Tibial nerve (tissue), 4 donors: Measurements from ENCODE around the gene ARFGEF3.

Experiments used
- EP300 ChIP-seq, 2 donors: sonication (generic); formaldehyde crosslinking; IDR thresholded peaks; one replicate each; pipeline ENCODE4 v1.6.1; 2017; ENCODE audit warnings: antibody characterized with exemption in 2 of 2, mild to moderate bottlenecking in 1 of 2
- POLR2A ChIP-seq, 2 donors: fragments of 450-650 bp; IDR thresholded peaks; one replicate each; pipeline ENCODE4 v1.6.1; 2017; ENCODE audit warnings: antibody characterized with exemption in 2 of 2, mild to moderate bottlenecking in 2 of 2, moderate library complexity in 2 of 2
- TF ChIP-seq, protein P1 (sequence below), 5 experiments: fragments of 200-600 bp in 3 of 5; fragments of 450-650 bp in 2 of 5; sonication (generic) in 3 of 5; IDR thresholded peaks; one replicate each; pipeline ENCODE4 v1.5.1; 2016 to 2019; ENCODE audit warnings: antibody characterized with exemption in 5 of 5, mild to moderate bottlenecking in 3 of 5, moderate library complexity in 2 of 5

DNA sequence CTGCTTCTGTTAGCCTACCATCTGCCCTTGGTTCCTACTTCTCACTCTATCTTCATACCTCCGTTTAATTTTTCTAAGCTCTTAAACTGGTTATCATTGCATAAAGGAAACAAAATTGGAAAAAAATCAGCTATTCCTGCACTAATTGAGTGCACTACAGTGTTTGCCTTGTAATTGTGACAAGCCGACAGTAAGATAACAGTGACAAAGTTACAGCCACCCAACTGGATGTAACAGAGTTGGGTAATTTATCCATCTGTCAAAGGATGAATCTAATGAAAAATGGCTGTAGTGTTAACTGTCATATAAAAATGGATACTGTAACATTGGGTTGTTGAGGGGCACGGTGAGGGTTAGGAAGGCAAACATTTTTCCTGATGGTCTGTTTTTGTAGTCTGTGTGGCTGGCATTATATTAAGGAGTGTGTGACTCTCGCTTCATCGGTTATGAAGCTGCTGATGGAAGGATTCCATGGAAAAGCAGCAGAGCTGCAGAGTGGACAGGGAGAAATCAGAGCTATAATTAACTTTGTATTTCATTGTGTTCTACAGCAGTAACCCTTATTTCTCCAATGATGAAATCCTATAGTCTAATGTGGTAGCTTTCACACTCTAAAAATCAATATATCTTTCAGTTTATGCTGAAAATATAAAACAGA is 43.8 kb downstream of the ARFGEF3 start:
- TF ChIP-seq, protein P1, sequence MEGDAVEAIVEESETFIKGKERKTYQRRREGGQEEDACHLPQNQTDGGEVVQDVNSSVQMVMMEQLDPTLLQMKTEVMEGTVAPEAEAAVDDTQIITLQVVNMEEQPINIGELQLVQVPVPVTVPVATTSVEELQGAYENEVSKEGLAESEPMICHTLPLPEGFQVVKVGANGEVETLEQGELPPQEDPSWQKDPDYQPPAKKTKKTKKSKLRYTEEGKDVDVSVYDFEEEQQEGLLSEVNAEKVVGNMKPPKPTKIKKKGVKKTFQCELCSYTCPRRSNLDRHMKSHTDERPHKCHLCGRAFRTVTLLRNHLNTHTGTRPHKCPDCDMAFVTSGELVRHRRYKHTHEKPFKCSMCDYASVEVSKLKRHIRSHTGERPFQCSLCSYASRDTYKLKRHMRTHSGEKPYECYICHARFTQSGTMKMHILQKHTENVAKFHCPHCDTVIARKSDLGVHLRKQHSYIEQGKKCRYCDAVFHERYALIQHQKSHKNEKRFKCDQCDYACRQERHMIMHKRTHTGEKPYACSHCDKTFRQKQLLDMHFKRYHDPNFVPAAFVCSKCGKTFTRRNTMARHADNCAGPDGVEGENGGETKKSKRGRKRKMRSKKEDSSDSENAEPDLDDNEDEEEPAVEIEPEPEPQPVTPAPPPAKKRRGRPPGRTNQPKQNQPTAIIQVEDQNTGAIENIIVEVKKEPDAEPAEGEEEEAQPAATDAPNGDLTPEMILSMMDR (IDR thresholded peaks at IDR 0.05) = no peak
- no peak for TF ChIP-seq POLR2A (IDR thresholded peaks at IDR 0.05)
- TF ChIP-seq EP300 (IDR thresholded peaks at IDR 0.05) = no peak
